ENCODE measurements around the gene LRRC56. TPM values are rescaled to one million over a fixed set of nuclear protein-coding genes. Genes with fewer than 3 reads are reported as not detected.
A peak's percentile ranks its signal among the peaks of the same experiment; 100 is the strongest.

Gene LRRC56
- polyA plus RNA-seq, 3 donors, result 0.09 to 0.68 TPM; not detected in 1

- Histone ChIP-seq H3K27me3 (ENCODE audit: control insufficient read depth in 2 of 2, insufficient read depth in 2 of 2, low read length in 2 of 2) (no peaks in the 10 kb centered on the region), H3K4me2 (replicated peaks; ENCODE audit: extremely low read depth, low read length, poor library complexity, severe bottlenecking) (peak overlapping the region; percentile 90), H3K79me2 (ENCODE audit: insufficient read depth, low read length) (peaks cover 60% of the 10 kb centered on the region), H2AFZ (ENCODE audit: insufficient read depth, low read depth, low read length, poor library complexity, severe bottlenecking) (no peak overlapping the region), H4K20me1 (ENCODE audit: insufficient read depth, low read length) (peaks cover 19% of the 10 kb centered on the region), H3K9me3 (replicated peaks in 1 of 2; ENCODE audit: control insufficient read depth in 1 of 2, insufficient read depth in 1 of 2, low read length in 2 of 2) (no peaks in the 10 kb centered on the region), H3K9ac (ENCODE audit: insufficient read depth, low read length, poor library complexity, severe bottlenecking) (peak overlapping the region; percentile 100), H3K27ac (ENCODE audit: low read depth in 1 of 2, low read length in 2 of 2) (peak overlapping the region; percentile 99 to 100), H3K4me3 (replicated peaks in 1 of 3; ENCODE audit: low read depth in 2 of 3, low read length in 3 of 3) (peak overlapping the region; percentile 61 to 81 (median 79)), H3K36me3 (replicated peaks in 1 of 2; ENCODE audit: control insufficient read depth in 1 of 2, insufficient read depth in 2 of 2, low read length in 2 of 2) (peaks cover 3 to 22% of the 10 kb centered on the region in 2 donors), H3K4me1 (ENCODE audit: control insufficient read depth in 1 of 2, insufficient read depth in 2 of 2, low read length in 2 of 2) (peaks cover 51 to 54% of the 10 kb centered on the region in 2 donors)
- Mint-ChIP-seq H3K4me3 (peak overlapping the region; percentile 92 to 95), H3K36me3 (peaks cover 13 to 35% of the 10 kb centered on the region in 2 donors), H3K4me1 (peaks cover 40% of the 10 kb centered on the region), H3K9me3 (no peaks in the 10 kb centered on the region), H3K27ac (peak overlapping the region; percentile 99 to 100 (median 100)), H3K27me3 (ENCODE audit: low read depth in 3 of 3) (no peaks in the 10 kb centered on the region)
- WGBS (ENCODE audit: insufficient coverage), result under 1% methylated on average over 51 of the region's 71 CpGs
- intact Hi-C loops (cut with micrococcal nuclease), result loop anchor here (2.0 to 10.0 kb wide), 8 partner anchors 56 to 302 kb away; partner anchors contain the start of genes PSMD13 (in 2 of the 2), SIRT3 (in 2 of the 2), BET1L (in 1 of the 2) and PHRF1 (in 1 of the 2)
- TF ChIP-seq CTCF (IDR thresholded peaks at IDR 0.05), result no peak
- DNase-seq, result peak; percentile 96 to 98 (median 98)
Measured at GRCh38 chr11:506238-506994, 30.9 kb upstream of the LRRC56 start.

GRCh38 chr11:506995-507726 is 30.2 kb upstream of the LRRC56 start, which contains the start of gene RNH1:
RNH1 (minus strand) TSS chr11:507242; CDS start chr11:502162, 5,080 bp downstream.
- Histone ChIP-seq H3K4me1 (ENCODE audit: control insufficient read depth in 1 of 2, insufficient read depth in 2 of 2, low read length in 2 of 2) (peaks cover 44 to 47% of the 10 kb centered on the region in 2 donors), H3K9ac (ENCODE audit: insufficient read depth, low read length, poor library complexity, severe bottlenecking) (peak within 1 kb of the TSS; percentile 100)

More at GRCh38 chr11:506995-507726, 30.2 kb upstream of the LRRC56 start, which contains the start of gene RNH1:
- Mint-ChIP-seq H3K9me3 (no peaks in the 10 kb centered on the region), H3K27me3 (ENCODE audit: low read depth in 3 of 3) (peaks cover 0 to 3% (median 0%) of the 10 kb centered on the region in 3 donors), H3K27ac (peak within 1 kb of the TSS; percentile 99 to 100 (median 100)), H3K36me3 (peaks cover 10 to 28% of the 10 kb centered on the region in 2 donors), H3K4me1 (peaks cover 35% of the 10 kb centered on the region), H3K4me3 (peak within 1 kb of the TSS; percentile 92 to 95)
- Histone ChIP-seq H2AFZ (ENCODE audit: insufficient read depth, low read depth, low read length, poor library complexity, severe bottlenecking) (no peak within 1 kb of the TSS), H4K20me1 (ENCODE audit: insufficient read depth, low read length) (peaks cover 11% of the 10 kb centered on the region), H3K27ac (ENCODE audit: low read depth in 1 of 2, low read length in 2 of 2) (peak within 1 kb of the TSS; percentile 99 to 100), H3K79me2 (ENCODE audit: insufficient read depth, low read length) (peaks cover 52% of the 10 kb centered on the region), H3K9me3 (replicated peaks in 1 of 2; ENCODE audit: control insufficient read depth in 1 of 2, insufficient read depth in 1 of 2, low read length in 2 of 2) (no peaks in the 10 kb centered on the region), H3K36me3 (replicated peaks in 1 of 2; ENCODE audit: control insufficient read depth in 1 of 2, insufficient read depth in 2 of 2, low read length in 2 of 2) (peaks cover 0 to 15% of the 10 kb centered on the region in 2 donors), H3K4me3 (replicated peaks in 1 of 3; ENCODE audit: low read depth in 2 of 3, low read length in 3 of 3) (peak within 1 kb of the TSS; percentile 61 to 81 (median 79)), H3K27me3 (ENCODE audit: control insufficient read depth in 2 of 2, insufficient read depth in 2 of 2, low read length in 2 of 2) (no peaks in the 10 kb centered on the region), H3K4me2 (replicated peaks; ENCODE audit: extremely low read depth, low read length, poor library complexity, severe bottlenecking) (peak within 1 kb of the TSS; percentile 90)
- no peak for TF ChIP-seq CTCF (IDR thresholded peaks at IDR 0.05)
- peak; percentile 93 to 97 (median 93) for DNase-seq
- whole genome bisulfite sequencing (ENCODE audit: insufficient coverage), result under 1% methylated on average over 85 of the region's 93 CpGs
- intact Hi-C loops (cut with micrococcal nuclease), result loop anchor here (2.0 to 10.0 kb wide), 8 partner anchors 56 to 302 kb away; partner anchors contain the start of genes PSMD13 (in 2 of the 2), SIRT3 (in 2 of the 2), BET1L (in 1 of the 2) and PHRF1 (in 1 of the 2)
